HG02642 (cell line): ENCODE results near the gene FDPS.
"Not testable (repeated sequence)": the region's sequence is repeated elsewhere in the genome, so short reads cannot be mapped to it uniquely, and the experiment has no call there.

Source experiments
- ATAC-seq: cut with Tn5 transposase; IDR thresholded peaks from one replicate; pipeline ENCODE4 v1.9.1; 2021; ENCODE audit warnings: mild to moderate bottlenecking; ENCODE audit not compliant: unreplicated experiment, poor library complexity

The FDPS gene

GRCh38 chr1:155316922-155317321, 8.3 kb downstream of the FDPS start:
- no peak for ATAC-seq

GRCh38 chr1:155318082-155318481, 9.4 kb downstream of the FDPS start:
- no peak for ATAC-seq

GRCh38 chr1:155319536-155319935, 10.9 kb downstream of the FDPS start:
- ATAC-seq: no peak

- no peak for ATAC-seq
Measured at GRCh38 chr1:155320252-155320651, 11.6 kb downstream of the FDPS start.

- ATAC-seq: no peak
Measured at GRCh38 chr1:155320661-155321617, 12.3 kb downstream of the FDPS start, which contains the start of gene RUSC1. Gene RUSC1, plus strand, starts transcription at chr1:155320894. Its CDS starts 880 bp downstream, at chr1:155321774.

GRCh38 chr1:155321639-155322503, 13.2 kb downstream of the FDPS start:
- ATAC-seq: no peak

- ATAC-seq: no peak
Measured at GRCh38 chr1:155322571-155322952, 13.9 kb downstream of the FDPS start.

GRCh38 chr1:155322953-155323728, 14.5 kb downstream of the FDPS start:
- ATAC-seq: peak; percentile 50

GRCh38 chr1:155323729-155324036, 15.0 kb downstream of the FDPS start:
- peak; percentile 50 for ATAC-seq

- ATAC-seq: peak; percentile 68
Measured at GRCh38 chr1:155324037-155324716, 15.5 kb downstream of the FDPS start.

- ATAC-seq: no peak
Measured at GRCh38 chr1:155324717-155325602, 16.3 kb downstream of the FDPS start.

GRCh38 chr1:155325603-155325893, 16.9 kb downstream of the FDPS start:
- no peak for ATAC-seq

- no peak for ATAC-seq
Measured at GRCh38 chr1:155326020-155326526, 17.4 kb downstream of the FDPS start.

GRCh38 chr1:155326631-155327037, 18.0 kb downstream of the FDPS start:
- ATAC-seq: no peak

- ATAC-seq: no peak
Measured at GRCh38 chr1:155327981-155328380, 19.3 kb downstream of the FDPS start.

GRCh38 chr1:155328856-155329255, 20.2 kb downstream of the FDPS start:
- ATAC-seq: not testable (repeated sequence)

GRCh38 chr1:155329980-155330598, 21.4 kb downstream of the FDPS start:
- ATAC-seq: no peak

- no peak for ATAC-seq
Measured at GRCh38 chr1:155334962-155335361, 26.3 kb downstream of the FDPS start.
